HG02981 (cell line): ENCODE results near the gene KIFAP3.
"Not testable (repeated sequence)": the region's sequence is repeated elsewhere in the genome, so short reads cannot be mapped to it uniquely, and the experiment has no call there.

Source experiments
- ATAC-seq: cut with Tn5 transposase; IDR thresholded peaks from one replicate; pipeline ENCODE4 v1.9.1; 2021; ENCODE audit warnings: mild to moderate bottlenecking, moderate library complexity; ENCODE audit not compliant: unreplicated experiment

KIFAP3 gene

GRCh38 chr1:169928438-169929209, 145.9 kb downstream of the KIFAP3 start:
- ATAC-seq, result peak; percentile 66

DNA sequence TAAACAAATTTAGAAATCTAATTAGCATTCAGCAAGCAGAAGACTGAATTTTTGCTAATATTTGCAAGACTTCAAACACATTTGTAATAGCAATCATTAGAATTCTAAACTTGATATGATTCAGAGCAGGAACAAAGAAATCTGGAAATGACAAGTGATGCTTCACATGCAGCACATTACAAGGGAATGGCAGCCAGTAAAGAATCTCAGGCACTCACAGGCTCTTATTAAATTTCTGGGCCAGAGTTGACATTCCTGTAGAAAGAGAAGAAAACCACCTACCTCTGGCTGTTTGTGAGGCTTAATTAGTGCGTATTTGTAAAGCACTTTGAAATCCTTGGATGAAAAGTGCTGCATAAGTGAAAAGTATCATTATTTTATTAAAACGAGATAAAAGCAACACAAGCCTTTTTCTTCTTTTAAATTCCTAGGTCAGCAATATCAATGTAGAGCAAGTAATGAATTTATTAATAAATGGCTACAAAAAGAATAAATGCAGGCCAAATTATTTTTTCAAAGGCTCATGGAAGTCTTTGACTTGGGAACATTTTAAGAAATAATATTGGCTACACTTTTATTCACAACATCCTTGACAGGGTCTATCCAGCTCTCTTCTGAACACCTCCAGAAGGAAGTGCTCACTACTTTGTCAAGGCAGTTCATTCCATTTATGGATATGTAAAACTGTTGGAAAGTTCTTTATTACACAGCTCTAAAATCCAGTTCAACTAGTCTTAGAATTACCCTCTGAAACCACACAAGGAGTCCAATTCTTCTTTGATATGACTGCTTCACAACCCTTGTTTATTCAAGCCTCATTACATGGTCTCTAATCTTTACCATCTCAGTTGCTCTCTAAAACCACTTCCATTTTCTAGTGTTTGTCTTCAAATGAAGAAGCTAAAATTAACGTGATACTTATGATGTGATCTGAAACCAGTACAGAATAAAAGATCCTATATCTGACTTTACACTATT, 148.7 kb downstream of the KIFAP3 start:
- ATAC-seq, result peak; percentile 62

DNA sequence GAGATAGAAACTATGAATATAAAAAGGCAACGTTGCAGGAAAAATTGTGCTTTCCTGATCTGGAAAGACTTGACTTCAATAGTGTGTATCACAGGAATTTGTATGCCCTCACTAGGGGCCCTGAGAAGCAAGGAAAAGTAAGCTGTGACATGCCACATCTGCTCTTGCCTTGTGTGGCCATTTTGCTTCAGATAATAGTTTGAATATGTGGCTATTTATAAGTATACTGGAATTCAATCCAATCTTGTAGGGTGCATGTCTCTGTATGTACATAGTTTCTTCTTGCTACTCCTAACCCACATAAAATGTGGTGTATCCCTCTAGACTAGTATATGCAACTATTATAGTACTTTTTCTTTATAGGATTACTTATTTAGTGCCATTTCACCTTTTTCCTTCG, 149.7 kb downstream of the KIFAP3 start:
- ATAC-seq, result no peak

DNA sequence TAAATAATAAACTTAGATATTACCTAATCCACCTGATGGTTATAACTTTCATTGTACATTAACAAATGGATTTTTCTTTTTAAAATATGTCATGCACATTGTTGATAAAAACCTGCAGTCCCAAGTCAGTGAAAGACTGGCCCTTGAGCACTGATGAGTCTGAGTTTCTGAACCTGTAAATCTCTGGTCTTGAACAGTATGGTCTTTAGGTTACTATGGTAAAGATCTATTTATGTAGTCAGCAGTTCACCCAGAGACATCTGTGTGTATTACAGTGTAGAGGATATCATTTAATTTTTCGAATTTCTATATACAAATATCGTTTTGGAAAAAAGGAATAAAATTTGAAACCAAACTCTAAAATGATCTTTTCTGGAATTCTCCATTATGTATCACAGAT, 150.4 kb downstream of the KIFAP3 start:
- ATAC-seq, result no peak

DNA sequence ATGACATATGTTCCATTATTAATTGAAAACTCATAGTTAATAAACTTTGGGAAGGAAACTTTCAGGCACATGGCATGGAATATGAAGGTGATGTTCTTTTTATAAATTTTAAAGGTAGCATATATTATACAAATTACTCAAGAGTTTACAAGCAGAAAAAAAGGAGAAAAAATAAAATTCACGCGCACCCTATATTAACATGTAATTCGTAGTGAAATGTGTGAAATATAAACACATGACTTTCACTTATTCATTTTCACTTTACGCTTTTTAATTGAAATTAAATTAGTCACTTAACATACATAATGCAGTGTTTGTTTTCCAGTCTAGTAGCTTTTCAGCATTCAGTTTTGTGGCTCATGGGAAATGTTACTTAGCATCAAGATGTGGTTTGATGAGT, 153.4 kb downstream of the KIFAP3 start:
- no peak for ATAC-seq

GRCh38 chr1:169918927-169919326, 155.6 kb downstream of the KIFAP3 start:
- no peak for ATAC-seq

- ATAC-seq, result not testable (repeated sequence)
Observed at GRCh38 chr1:169918220-169918619, 156.3 kb downstream of the KIFAP3 start.

GRCh38 chr1:169915150-169915549, 159.3 kb downstream of the KIFAP3 start:
- no peak for ATAC-seq

- no peak for ATAC-seq
Observed at GRCh38 chr1:169914531-169914930, 160.0 kb downstream of the KIFAP3 start.

DNA sequence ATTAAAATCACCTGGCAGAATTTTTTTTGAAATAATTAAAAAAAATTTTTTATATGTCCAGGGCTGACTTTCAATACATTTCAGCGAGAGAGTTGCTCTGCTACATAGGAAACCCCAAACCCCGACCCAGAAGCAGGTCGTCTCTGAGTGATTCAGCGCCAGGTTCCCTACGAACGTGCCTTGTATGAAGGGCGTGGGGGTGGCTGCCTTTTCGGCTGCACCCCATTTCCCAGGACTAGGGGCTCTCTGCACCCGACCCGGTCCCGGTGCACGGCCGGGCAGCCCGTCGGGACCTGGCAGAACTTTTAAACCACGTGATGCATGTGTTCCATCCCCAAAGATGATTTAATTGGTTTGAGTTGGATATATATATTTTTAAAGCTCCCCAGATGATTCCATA, 165.0 kb downstream of the KIFAP3 start:
- no peak for ATAC-seq

GRCh38 chr1:169906938-169907337, 167.6 kb downstream of the KIFAP3 start:
- ATAC-seq, result no peak

- ATAC-seq, result no peak
Observed at GRCh38 chr1:169904834-169905233, 169.7 kb downstream of the KIFAP3 start.

DNA sequence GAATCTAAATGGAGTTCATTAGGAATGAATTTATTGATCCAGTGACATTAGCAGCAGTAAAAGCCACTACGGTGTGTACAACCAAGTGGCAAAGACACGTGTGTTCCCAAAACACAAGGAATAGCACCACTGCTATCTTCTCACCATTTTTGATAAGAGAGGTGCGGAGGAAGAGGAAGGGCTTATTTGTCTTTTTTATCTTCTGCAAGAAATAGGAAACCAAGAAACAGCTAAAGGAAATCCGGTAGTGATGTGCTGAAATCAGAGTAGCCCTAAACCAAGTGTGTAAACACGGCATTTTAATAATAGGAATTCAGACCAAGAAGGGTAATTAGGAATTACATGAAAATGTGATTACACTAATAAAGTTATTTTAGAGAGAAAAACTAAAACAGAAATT, 171.7 kb downstream of the KIFAP3 start:
- ATAC-seq, result no peak

- ATAC-seq, result no peak
Observed at GRCh38 chr1:169901115-169901514, 173.4 kb downstream of the KIFAP3 start.

DNA sequence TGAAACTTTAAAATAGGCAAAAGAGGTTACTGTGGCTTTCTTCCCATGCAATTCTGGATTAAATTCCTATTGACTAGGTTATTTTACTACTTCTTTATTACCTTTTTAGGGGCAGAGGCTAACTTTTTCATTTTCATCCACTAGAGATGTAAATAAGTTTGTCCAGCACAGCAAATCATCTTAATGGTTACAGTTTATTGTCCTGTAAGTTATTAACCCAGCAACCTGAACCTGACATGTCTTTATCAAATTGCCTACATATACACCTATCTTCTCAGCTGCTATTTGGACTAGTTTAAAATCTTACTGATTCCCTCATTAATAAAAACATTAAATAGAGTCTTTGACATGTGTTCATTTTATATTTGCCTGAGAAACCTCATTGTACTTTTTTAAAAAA, 173.9 kb downstream of the KIFAP3 start:
- ATAC-seq, result no peak

DNA sequence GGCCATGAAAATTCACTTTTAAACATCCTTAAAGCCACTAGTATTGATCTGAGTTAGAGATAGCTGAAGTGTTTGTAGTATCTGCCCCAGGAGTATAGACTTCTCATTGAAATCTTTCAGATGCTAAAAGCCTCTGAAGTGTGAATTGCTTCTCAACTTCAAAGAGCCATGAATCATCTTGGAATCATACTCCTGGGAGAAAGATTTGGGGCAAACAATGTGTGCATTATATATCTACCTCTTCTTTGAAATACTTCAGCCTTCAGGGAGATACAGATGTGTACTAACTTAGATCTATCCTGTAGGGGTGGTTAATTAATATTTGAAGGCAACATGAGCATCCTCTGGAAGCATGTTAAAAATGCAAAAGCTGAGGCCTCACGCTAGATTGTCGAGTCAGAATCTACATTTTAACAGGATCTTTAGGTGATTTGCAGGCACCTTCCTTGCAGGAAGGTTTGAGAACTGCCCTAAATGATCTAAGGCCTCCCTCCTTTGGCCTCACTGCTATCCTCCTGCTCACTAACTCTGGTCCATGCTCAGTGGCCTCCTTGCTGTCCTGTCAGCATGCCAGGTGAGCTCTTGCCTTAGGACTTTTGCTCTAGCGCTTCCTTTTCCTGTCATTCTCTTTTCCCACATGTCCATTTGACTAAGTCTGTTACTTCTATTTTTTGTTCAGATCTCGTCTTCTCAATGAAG, 174.8 kb downstream of the KIFAP3 start:
- ATAC-seq, result no peak

DNA sequence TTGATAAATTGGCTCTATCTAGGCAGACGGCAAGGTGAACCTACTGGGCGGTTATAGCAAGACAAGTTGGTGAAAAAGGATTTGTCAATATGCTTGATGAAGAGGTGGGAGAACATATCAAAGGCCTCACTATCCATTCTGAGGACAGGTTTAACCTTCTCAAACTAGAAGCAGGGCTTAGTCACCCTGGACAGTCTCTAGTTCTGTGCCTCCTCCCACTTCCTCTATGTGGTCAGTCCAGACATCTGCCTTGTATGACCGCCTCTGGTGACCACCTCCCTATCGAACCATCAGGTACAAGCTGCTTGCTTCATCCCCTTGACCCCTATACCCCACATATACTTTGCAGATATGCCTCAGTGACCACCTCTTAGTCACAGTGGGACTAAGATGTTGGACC, 178.5 kb downstream of the KIFAP3 start:
- no peak for ATAC-seq

GRCh38 chr1:169894424-169895145, 179.9 kb downstream of the KIFAP3 start:
- no peak for ATAC-seq

- peak; percentile 83 for ATAC-seq
Observed at GRCh38 chr1:169893645-169894423, 180.7 kb downstream of the KIFAP3 start, which contains the start of gene SCYL3. Gene SCYL3, minus strand, starts transcription at chr1:169893896. Its CDS starts 5,056 bp downstream, at chr1:169888840.
